MG63 (cell line): ENCODE results near the gene SEMG2. TPM values are rescaled to one million over a fixed set of nuclear protein-coding genes. Genes with fewer than 3 reads are reported as not detected.

Source experiments
- DNase-seq: peaks from one replicate; pipeline ENCODE4 v3.0.0-alpha.2; 2020
- H3K27me3 ChIP-seq: fragments of 250-450 bp; sonication (Bioruptor Pico); 2 replicates; pipeline ENCODE4 v1.5.1; 2020; ENCODE audit warnings: mild to moderate bottlenecking, moderate library complexity
- H3K36me3 ChIP-seq: fragments of 250-450 bp; sonication (Bioruptor Pico); 2 replicates; pipeline ENCODE4 v1.5.1; 2020; ENCODE audit warnings: mild to moderate bottlenecking, moderate library complexity
- H3K4me3 ChIP-seq: fragments of 250-450 bp; sonication (Bioruptor Pico); 2 replicates; pipeline ENCODE4 v1.5.1; 2020; ENCODE audit warnings: mild to moderate bottlenecking, moderate library complexity
- H3K9me3 ChIP-seq: fragments of 250-450 bp; sonication (Bioruptor Pico); 2 replicates; pipeline ENCODE4 v1.5.1; 2020; ENCODE audit warnings: mild to moderate bottlenecking, moderate library complexity
- total RNA-seq: library from RNA; depleted of rRNA; stranded (reverse); fragments of >200 nt; shearing (Covaris generic); gene quantifications from 2 replicates; pipeline ENCODE4 v1.2.3, GENCODE V29; 2014; ENCODE audit warnings: low replicate concordance; rRNA removed

SEMG2 gene
- not detected in 2 replicates for total RNA-seq

GRCh38 chr20:45221076-45221475 lies at the start of gene SEMG2:
Gene SEMG2 (plus strand): TSS chr20:45221373. CDS start chr20:45221390, 17 bp downstream.
- Histone ChIP-seq H3K4me3 (no peak within 1 kb of the TSS), H3K9me3 (no peaks in the 10 kb centered on the region), H3K27me3 (peaks cover 28% of the 10 kb centered on the region), H3K36me3 (no peaks in the 10 kb centered on the region)
- DNase-seq = no peak

- Histone ChIP-seq H3K27me3 (peaks cover 7% of the 10 kb centered on the region; the same call in 1 of the 2 replicates), H3K9me3 (peaks cover 9% of the 10 kb centered on the region), H3K4me3 (no peak overlapping the region), H3K36me3 (no peaks in the 10 kb centered on the region)
- no peak for DNase-seq
These were observed 47.7 kb upstream of the SEMG2 start for GRCh38 chr20:45173522-45173921.

GRCh38 chr20:45174434-45175364 lies 46.5 kb upstream of the SEMG2 start, which contains the start of gene PI3:
Gene PI3 (plus strand): TSS chr20:45174902. CDS start chr20:45174923, 21 bp downstream.
- Histone ChIP-seq H3K27me3 (peaks cover 7% of the 10 kb centered on the region; the same call in 1 of the 2 replicates), H3K9me3 (peaks cover 4% of the 10 kb centered on the region)
- DNase-seq = peak; percentile 78

GRCh38 chr20:45176526-45177267 lies 44.5 kb upstream of the SEMG2 start:
- H3K9me3 ChIP-seq = no peaks in the 10 kb centered on the region
- no peak for DNase-seq
- 0 out of 2 replicates have a peak, but pooled peaks cover 5% of the 10 kb centered on the region for H3K27me3 ChIP-seq
- H3K4me3 ChIP-seq = no peak overlapping the region
- no peaks in the 10 kb centered on the region for H3K36me3 ChIP-seq

More at GRCh38 chr20:45174434-45175364, 46.5 kb upstream of the SEMG2 start, which contains the start of gene PI3:
- H3K4me3 ChIP-seq = no peak within 1 kb of the TSS
- no peaks in the 10 kb centered on the region for H3K36me3 ChIP-seq

GRCh38 chr20:45179166-45179565 lies 42.0 kb upstream of the SEMG2 start:
- peak; percentile 94 for DNase-seq
- H3K36me3 ChIP-seq = no peaks in the 10 kb centered on the region
- no peaks in the 10 kb centered on the region for H3K27me3 ChIP-seq
- H3K9me3 ChIP-seq = no peaks in the 10 kb centered on the region
- no peak overlapping the region for H3K4me3 ChIP-seq

- no peaks in the 10 kb centered on the region for H3K9me3 ChIP-seq
- no peaks in the 10 kb centered on the region for H3K27me3 ChIP-seq
- H3K4me3 ChIP-seq = no peak overlapping the region
- H3K36me3 ChIP-seq = no peaks in the 10 kb centered on the region
- DNase-seq = peak; percentile 55
These were observed 39.5 kb upstream of the SEMG2 start for GRCh38 chr20:45181639-45182038.

- H3K9me3 ChIP-seq = no peaks in the 10 kb centered on the region
- no peak overlapping the region for H3K4me3 ChIP-seq
- no peak for DNase-seq
- H3K27me3 ChIP-seq = no peaks in the 10 kb centered on the region
- no peaks in the 10 kb centered on the region for H3K36me3 ChIP-seq
These were observed 38.1 kb upstream of the SEMG2 start for GRCh38 chr20:45183084-45183483.

GRCh38 chr20:45187693-45188092 lies 33.5 kb upstream of the SEMG2 start:
- Histone ChIP-seq H3K27me3 (peaks cover 3% of the 10 kb centered on the region; the same call in 1 of the 2 replicates), H3K4me3 (no peak overlapping the region), H3K36me3 (no peaks in the 10 kb centered on the region), H3K9me3 (no peaks in the 10 kb centered on the region)
- DNase-seq = no peak

- no peaks in the 10 kb centered on the region for H3K36me3 ChIP-seq
- peaks cover 3% of the 10 kb centered on the region; the same call in 1 of the 2 replicates for H3K27me3 ChIP-seq
- H3K4me3 ChIP-seq = no peak overlapping the region
- no peaks in the 10 kb centered on the region for H3K9me3 ChIP-seq
- no peak for DNase-seq
These were observed 32.0 kb upstream of the SEMG2 start for GRCh38 chr20:45189067-45189609.

- Histone ChIP-seq H3K36me3 (no peaks in the 10 kb centered on the region), H3K9me3 (no peaks in the 10 kb centered on the region)
These were observed 31.3 kb upstream of the SEMG2 start for GRCh38 chr20:45189861-45190260.

GRCh38 chr20:45191926-45192325 lies 29.2 kb upstream of the SEMG2 start:
- no peaks in the 10 kb centered on the region for H3K9me3 ChIP-seq
- DNase-seq = no peak
- peaks cover 3% of the 10 kb centered on the region; the same call in 1 of the 2 replicates for H3K27me3 ChIP-seq
- no peaks in the 10 kb centered on the region for H3K36me3 ChIP-seq
- no peak overlapping the region for H3K4me3 ChIP-seq

More at GRCh38 chr20:45189861-45190260, 31.3 kb upstream of the SEMG2 start:
- H3K4me3 ChIP-seq = no peak overlapping the region
- no peak for DNase-seq
- peaks cover 3% of the 10 kb centered on the region; the same call in 1 of the 2 replicates for H3K27me3 ChIP-seq

GRCh38 chr20:45193331-45193730 lies 27.8 kb upstream of the SEMG2 start:
- no peak for DNase-seq
- H3K36me3 ChIP-seq = no peaks in the 10 kb centered on the region
- peaks cover 3% of the 10 kb centered on the region; the same call in 1 of the 2 replicates for H3K27me3 ChIP-seq
- H3K4me3 ChIP-seq = no peak overlapping the region
- no peaks in the 10 kb centered on the region for H3K9me3 ChIP-seq

GRCh38 chr20:45206725-45207124 lies 14.4 kb upstream of the SEMG2 start, which contains the start of gene SEMG1:
Gene SEMG1 (plus strand): TSS chr20:45207033. CDS start chr20:45207054, 21 bp downstream.
- no peaks in the 10 kb centered on the region for H3K9me3 ChIP-seq
- no peak for DNase-seq
- H3K4me3 ChIP-seq = no peak within 1 kb of the TSS
- H3K27me3 ChIP-seq = peaks cover 17% of the 10 kb centered on the region
- no peaks in the 10 kb centered on the region for H3K36me3 ChIP-seq

GRCh38 chr20:45209924-45210323 lies 11.2 kb upstream of the SEMG2 start:
- DNase-seq = no peak
- no peaks in the 10 kb centered on the region for H3K36me3 ChIP-seq
- H3K27me3 ChIP-seq = peaks cover 15% of the 10 kb centered on the region
- no peak overlapping the region for H3K4me3 ChIP-seq
- no peaks in the 10 kb centered on the region for H3K9me3 ChIP-seq

GRCh38 chr20:45211569-45212474 lies 9.4 kb upstream of the SEMG2 start:
- no peak for DNase-seq
- no peak overlapping the region for H3K4me3 ChIP-seq
- H3K27me3 ChIP-seq = peaks cover 5% of the 10 kb centered on the region
- H3K9me3 ChIP-seq = no peaks in the 10 kb centered on the region
- H3K36me3 ChIP-seq = no peaks in the 10 kb centered on the region

- H3K36me3 ChIP-seq = no peaks in the 10 kb centered on the region
- H3K27me3 ChIP-seq = peaks cover 5% of the 10 kb centered on the region
- no peaks in the 10 kb centered on the region for H3K9me3 ChIP-seq
- H3K4me3 ChIP-seq = no peak overlapping the region
- no peak for DNase-seq
These were observed 8.3 kb upstream of the SEMG2 start for GRCh38 chr20:45212836-45213235.
